ENCODE data around the gene IL10RA.

IL10RA gene

DNA sequence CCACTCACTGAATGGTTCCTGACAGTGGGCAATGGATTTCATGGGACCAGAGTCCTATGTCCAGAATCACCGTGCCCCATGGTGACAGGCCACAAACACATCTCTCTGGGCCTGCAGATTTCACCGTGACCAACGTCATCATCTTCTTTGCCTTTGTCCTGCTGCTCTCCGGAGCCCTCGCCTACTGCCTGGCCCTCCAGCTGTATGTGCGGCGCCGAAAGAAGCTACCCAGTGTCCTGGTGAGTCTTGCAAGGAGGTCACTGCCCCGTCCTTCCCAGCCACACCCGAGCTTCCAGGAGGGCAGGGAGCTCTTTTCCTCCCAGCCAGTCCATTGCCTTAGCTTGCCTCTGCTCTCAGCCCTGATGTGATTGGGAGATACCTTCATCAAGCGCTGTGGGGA lies 9.3 kb downstream of the IL10RA start:
- Histone ChIP-seq H3K9ac (ENCODE audit: low read depth, low read length) (no peak overlapping the region), H3K4me1 (ENCODE audit: control insufficient read depth, insufficient read depth, low read length) (no peaks in the 10 kb centered on the region), H3K27me3 (ENCODE audit: control insufficient read depth, insufficient read depth, low read length) (no peaks in the 10 kb centered on the region), H3K4me3 (ENCODE audit: low read depth, low read length) (no peak overlapping the region), H3K9me3 (ENCODE audit: control insufficient read depth, insufficient read depth, low read length) (no peaks in the 10 kb centered on the region), H3K27ac (ENCODE audit: low read depth, low read length) (no peak overlapping the region), H3K36me3 (ENCODE audit: control insufficient read depth, insufficient read depth, low read length) (no peaks in the 10 kb centered on the region)

DNA sequence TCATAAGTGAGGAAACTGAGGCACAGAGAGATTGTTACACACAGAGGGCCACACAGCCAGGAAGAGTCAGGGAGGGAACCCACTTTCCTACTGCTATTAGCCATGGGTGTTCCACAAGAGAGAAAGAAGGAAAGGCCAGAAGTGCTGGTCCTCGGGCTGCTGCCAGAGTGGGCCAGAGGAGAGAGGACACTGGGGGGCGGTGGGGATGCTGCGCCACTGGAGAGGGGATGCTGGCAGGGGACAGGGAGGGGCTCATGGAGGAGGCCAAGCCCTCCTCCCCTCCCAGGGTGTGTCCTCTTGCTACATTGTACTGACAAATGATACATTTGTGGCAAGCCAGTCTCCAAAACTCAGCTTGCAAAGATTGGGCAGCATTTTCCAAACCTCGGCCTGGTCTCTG lies 9.9 kb downstream of the IL10RA start:
- Histone ChIP-seq H3K4me3 (ENCODE audit: low read depth, low read length) (no peak overlapping the region), H3K4me1 (ENCODE audit: control insufficient read depth, insufficient read depth, low read length) (no peaks in the 10 kb centered on the region), H3K36me3 (ENCODE audit: control insufficient read depth, insufficient read depth, low read length) (no peaks in the 10 kb centered on the region), H3K27me3 (ENCODE audit: control insufficient read depth, insufficient read depth, low read length) (no peaks in the 10 kb centered on the region), H3K9ac (ENCODE audit: low read depth, low read length) (no peak overlapping the region), H3K27ac (ENCODE audit: low read depth, low read length) (no peak overlapping the region), H3K9me3 (ENCODE audit: control insufficient read depth, insufficient read depth, low read length) (no peaks in the 10 kb centered on the region)

DNA sequence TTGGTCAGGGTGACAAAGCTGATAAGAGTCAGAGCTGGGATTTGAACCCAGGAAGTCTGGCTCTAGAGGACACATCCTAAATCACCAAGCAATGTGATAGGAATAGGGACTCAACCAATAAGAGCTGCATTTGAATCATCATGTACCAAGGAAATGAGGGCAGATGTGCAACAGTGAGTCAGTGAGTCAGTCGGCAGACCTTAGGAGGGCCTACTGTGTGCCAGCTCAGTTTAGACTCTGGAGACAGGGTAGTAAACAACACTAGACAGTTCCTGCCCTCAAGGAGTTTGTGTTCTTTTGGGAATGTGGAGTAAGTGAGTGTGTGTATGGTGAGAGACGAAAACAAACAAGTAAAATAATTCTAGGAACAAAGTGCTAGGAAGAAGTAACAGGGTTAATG lies 11.2 kb downstream of the IL10RA start:
- Histone ChIP-seq H3K9me3 (ENCODE audit: control insufficient read depth, insufficient read depth, low read length) (no peaks in the 10 kb centered on the region), H3K27me3 (ENCODE audit: control insufficient read depth, insufficient read depth, low read length) (no peaks in the 10 kb centered on the region), H3K9ac (ENCODE audit: low read depth, low read length) (no peak overlapping the region), H3K27ac (ENCODE audit: low read depth, low read length) (no peak overlapping the region), H3K4me3 (ENCODE audit: low read depth, low read length) (no peak overlapping the region), H3K36me3 (ENCODE audit: control insufficient read depth, insufficient read depth, low read length) (no peaks in the 10 kb centered on the region), H3K4me1 (ENCODE audit: control insufficient read depth, insufficient read depth, low read length) (peaks cover 3% of the 10 kb centered on the region; the same call in 1 of the 2 replicates)

DNA sequence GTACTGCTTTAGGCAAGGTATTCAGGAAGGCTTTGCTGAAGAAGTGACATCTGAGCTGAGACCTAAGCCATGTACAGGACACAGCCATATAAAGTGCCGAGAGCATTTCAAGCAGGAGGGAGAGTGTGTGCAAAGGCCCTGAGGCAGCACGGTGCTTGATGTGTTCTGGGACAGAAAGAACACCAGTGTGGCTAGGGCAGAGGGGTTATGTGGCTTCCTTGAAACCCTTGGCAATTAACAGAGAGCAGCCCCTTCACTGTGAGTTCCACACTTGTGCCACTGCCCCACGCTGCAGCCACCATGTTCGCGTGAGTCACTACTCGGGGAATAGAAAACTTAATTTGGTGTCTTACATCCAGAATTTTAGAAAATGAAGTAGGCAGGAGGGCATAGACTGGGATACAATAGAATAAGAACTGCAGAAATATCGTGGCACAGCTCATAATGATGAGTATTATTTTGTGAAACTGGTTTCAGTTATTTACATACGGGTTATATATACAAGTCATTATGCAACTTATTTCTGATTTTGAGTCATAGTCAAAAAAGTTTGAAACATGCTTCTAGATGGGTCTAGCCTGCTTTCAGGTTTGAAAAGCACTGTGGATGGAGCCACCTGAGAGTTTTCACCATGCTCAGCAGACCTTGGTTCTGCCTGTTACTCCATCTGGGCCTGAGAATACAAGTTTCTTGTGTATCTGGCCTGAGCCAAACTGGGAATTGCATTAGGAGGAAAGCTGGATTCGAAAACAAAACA lies 11.8 kb downstream of the IL10RA start:
- H3K9ac ChIP-seq (ENCODE audit: low read depth, low read length) = no peak overlapping the region

GRCh38 chr11:117998664-117999353 lies 12.6 kb downstream of the IL10RA start:
- Histone ChIP-seq H3K36me3 (ENCODE audit: control insufficient read depth, insufficient read depth, low read length) (no peaks in the 10 kb centered on the region), H3K9me3 (ENCODE audit: control insufficient read depth, insufficient read depth, low read length) (no peaks in the 10 kb centered on the region), H3K27ac (ENCODE audit: low read depth, low read length) (no peak overlapping the region), H3K4me3 (ENCODE audit: low read depth, low read length) (no peak overlapping the region), H3K4me1 (ENCODE audit: control insufficient read depth, insufficient read depth, low read length) (peaks cover 10% of the 10 kb centered on the region; the same call in 1 of the 2 replicates), H3K27me3 (ENCODE audit: control insufficient read depth, insufficient read depth, low read length) (no peaks in the 10 kb centered on the region), H3K9ac (ENCODE audit: low read depth, low read length) (no peak overlapping the region)

More for the DNA sequence above, 11.8 kb downstream of the IL10RA start:
- Histone ChIP-seq H3K36me3 (ENCODE audit: control insufficient read depth, insufficient read depth, low read length) (no peaks in the 10 kb centered on the region), H3K4me3 (ENCODE audit: low read depth, low read length) (no peak overlapping the region), H3K27me3 (ENCODE audit: control insufficient read depth, insufficient read depth, low read length) (no peaks in the 10 kb centered on the region), H3K9me3 (ENCODE audit: control insufficient read depth, insufficient read depth, low read length) (no peaks in the 10 kb centered on the region), H3K27ac (ENCODE audit: low read depth, low read length) (no peak overlapping the region), H3K4me1 (ENCODE audit: control insufficient read depth, insufficient read depth, low read length) (peaks cover 9% of the 10 kb centered on the region; the same call in 1 of the 2 replicates)

DNA sequence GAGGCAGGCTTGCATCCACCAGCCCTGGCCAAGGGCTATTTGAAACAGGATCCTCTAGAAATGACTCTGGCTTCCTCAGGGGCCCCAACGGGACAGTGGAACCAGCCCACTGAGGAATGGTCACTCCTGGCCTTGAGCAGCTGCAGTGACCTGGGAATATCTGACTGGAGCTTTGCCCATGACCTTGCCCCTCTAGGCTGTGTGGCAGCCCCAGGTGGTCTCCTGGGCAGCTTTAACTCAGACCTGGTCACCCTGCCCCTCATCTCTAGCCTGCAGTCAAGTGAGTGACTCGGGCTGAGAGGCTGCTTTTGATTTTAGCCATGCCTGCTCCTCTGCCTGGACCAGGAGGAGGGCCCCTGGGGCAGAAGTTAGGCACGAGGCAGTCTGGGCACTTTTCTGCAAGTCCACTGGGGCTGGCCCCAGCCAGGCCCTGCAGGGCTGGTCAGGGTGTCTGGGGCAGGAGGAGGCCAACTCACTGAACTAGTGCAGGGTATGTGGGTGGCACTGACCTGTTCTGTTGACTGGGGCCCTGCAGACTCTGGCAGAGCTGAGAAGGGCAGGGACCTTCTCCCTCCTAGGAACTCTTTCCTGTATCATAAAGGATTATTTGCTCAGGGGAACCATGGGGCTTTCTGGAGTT lies 13.3 kb downstream of the IL10RA start:
- Histone ChIP-seq H3K27ac (ENCODE audit: low read depth, low read length) (no peak overlapping the region), H3K9me3 (ENCODE audit: control insufficient read depth, insufficient read depth, low read length) (no peaks in the 10 kb centered on the region), H3K36me3 (ENCODE audit: control insufficient read depth, insufficient read depth, low read length) (no peaks in the 10 kb centered on the region), H3K9ac (ENCODE audit: low read depth, low read length) (no peak overlapping the region), H3K27me3 (ENCODE audit: control insufficient read depth, insufficient read depth, low read length) (no peaks in the 10 kb centered on the region), H3K4me3 (ENCODE audit: low read depth, low read length) (no peak overlapping the region), H3K4me1 (ENCODE audit: control insufficient read depth, insufficient read depth, low read length) (peaks cover 10% of the 10 kb centered on the region; the same call in 1 of the 2 replicates)

DNA sequence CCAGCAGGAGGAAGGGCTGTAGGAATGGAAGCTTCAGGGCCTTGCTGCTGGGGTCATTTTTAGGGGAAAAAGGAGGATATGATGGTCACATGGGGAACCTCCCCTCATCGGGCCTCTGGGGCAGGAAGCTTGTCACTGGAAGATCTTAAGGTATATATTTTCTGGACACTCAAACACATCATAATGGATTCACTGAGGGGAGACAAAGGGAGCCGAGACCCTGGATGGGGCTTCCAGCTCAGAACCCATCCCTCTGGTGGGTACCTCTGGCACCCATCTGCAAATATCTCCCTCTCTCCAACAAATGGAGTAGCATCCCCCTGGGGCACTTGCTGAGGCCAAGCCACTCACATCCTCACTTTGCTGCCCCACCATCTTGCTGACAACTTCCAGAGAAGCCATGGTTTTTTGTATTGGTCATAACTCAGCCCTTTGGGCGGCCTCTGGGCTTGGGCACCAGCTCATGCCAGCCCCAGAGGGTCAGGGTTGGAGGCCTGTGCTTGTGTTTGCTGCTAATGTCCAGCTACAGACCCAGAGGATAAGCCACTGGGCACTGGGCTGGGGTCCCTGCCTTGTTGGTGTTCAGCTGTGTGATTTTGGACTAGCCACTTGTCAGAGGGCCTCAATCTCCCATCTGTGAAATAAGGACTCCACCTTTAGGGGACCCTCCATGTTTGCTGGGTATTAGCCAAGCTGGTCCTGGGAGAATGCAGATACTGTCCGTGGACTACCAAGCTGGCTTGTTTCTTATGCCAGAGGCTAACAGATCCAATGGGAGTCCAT lies 14.1 kb downstream of the IL10RA start:
- H3K9me3 ChIP-seq (ENCODE audit: control insufficient read depth, insufficient read depth, low read length) = no peaks in the 10 kb centered on the region
- H3K27ac ChIP-seq (ENCODE audit: low read depth, low read length) = no peak overlapping the region
- no peak overlapping the region for H3K9ac ChIP-seq (ENCODE audit: low read depth, low read length)
- peaks cover 10% of the 10 kb centered on the region; the same call in 1 of the 2 replicates for H3K4me1 ChIP-seq (ENCODE audit: control insufficient read depth, insufficient read depth, low read length)
- H3K27me3 ChIP-seq (ENCODE audit: control insufficient read depth, insufficient read depth, low read length) = no peaks in the 10 kb centered on the region
- no peak overlapping the region for H3K4me3 ChIP-seq (ENCODE audit: low read depth, low read length)
- H3K36me3 ChIP-seq (ENCODE audit: control insufficient read depth, insufficient read depth, low read length) = no peaks in the 10 kb centered on the region

DNA sequence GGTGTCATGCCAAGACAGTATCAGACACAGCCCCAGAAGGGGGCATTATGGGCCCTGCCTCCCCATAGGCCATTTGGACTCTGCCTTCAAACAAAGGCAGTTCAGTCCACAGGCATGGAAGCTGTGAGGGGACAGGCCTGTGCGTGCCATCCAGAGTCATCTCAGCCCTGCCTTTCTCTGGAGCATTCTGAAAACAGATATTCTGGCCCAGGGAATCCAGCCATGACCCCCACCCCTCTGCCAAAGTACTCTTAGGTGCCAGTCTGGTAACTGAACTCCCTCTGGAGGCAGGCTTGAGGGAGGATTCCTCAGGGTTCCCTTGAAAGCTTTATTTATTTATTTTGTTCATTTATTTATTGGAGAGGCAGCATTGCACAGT lies 14.6 kb downstream of the IL10RA start:
- no peak overlapping the region for H3K27ac ChIP-seq (ENCODE audit: low read depth, low read length)
- H3K36me3 ChIP-seq (ENCODE audit: control insufficient read depth, insufficient read depth, low read length) = no peaks in the 10 kb centered on the region
- no peaks in the 10 kb centered on the region for H3K9me3 ChIP-seq (ENCODE audit: control insufficient read depth, insufficient read depth, low read length)
- no peaks in the 10 kb centered on the region for H3K27me3 ChIP-seq (ENCODE audit: control insufficient read depth, insufficient read depth, low read length)
- no peak overlapping the region for H3K4me3 ChIP-seq (ENCODE audit: low read depth, low read length)
- peaks cover 10% of the 10 kb centered on the region; the same call in 1 of the 2 replicates for H3K4me1 ChIP-seq (ENCODE audit: control insufficient read depth, insufficient read depth, low read length)
- H3K9ac ChIP-seq (ENCODE audit: low read depth, low read length) = no peak overlapping the region

- no peaks in the 10 kb centered on the region for H3K36me3 ChIP-seq (ENCODE audit: control insufficient read depth, insufficient read depth, low read length)
- no peak overlapping the region for H3K4me3 ChIP-seq (ENCODE audit: low read depth, low read length)
- H3K27me3 ChIP-seq (ENCODE audit: control insufficient read depth, insufficient read depth, low read length) = no peaks in the 10 kb centered on the region
- H3K4me1 ChIP-seq (ENCODE audit: control insufficient read depth, insufficient read depth, low read length) = peaks cover 10% of the 10 kb centered on the region; the same call in 1 of the 2 replicates
- no peaks in the 10 kb centered on the region for H3K9me3 ChIP-seq (ENCODE audit: control insufficient read depth, insufficient read depth, low read length)
- H3K27ac ChIP-seq (ENCODE audit: low read depth, low read length) = no peak overlapping the region
- H3K9ac ChIP-seq (ENCODE audit: low read depth, low read length) = no peak overlapping the region
These were observed 15.3 kb downstream of the IL10RA start for GRCh38 chr11:118001494-118001971.

GRCh38 chr11:118002010-118002540 lies 15.9 kb downstream of the IL10RA start:
- H3K9ac ChIP-seq (ENCODE audit: low read depth, low read length) = no peak overlapping the region
- no peaks in the 10 kb centered on the region for H3K36me3 ChIP-seq (ENCODE audit: control insufficient read depth, insufficient read depth, low read length)
- peaks cover 10% of the 10 kb centered on the region; the same call in 1 of the 2 replicates for H3K4me1 ChIP-seq (ENCODE audit: control insufficient read depth, insufficient read depth, low read length)
- H3K9me3 ChIP-seq (ENCODE audit: control insufficient read depth, insufficient read depth, low read length) = no peaks in the 10 kb centered on the region
- no peaks in the 10 kb centered on the region for H3K27me3 ChIP-seq (ENCODE audit: control insufficient read depth, insufficient read depth, low read length)
- H3K4me3 ChIP-seq (ENCODE audit: low read depth, low read length) = no peak overlapping the region
- H3K27ac ChIP-seq (ENCODE audit: low read depth, low read length) = peak overlapping the region; percentile 42

Data from HUES48 (cell line).